MCF 10A (cell line): Measurements from ENCODE around the gene PAX3. TPM values are rescaled to one million over a fixed set of nuclear protein-coding genes. Genes with fewer than 3 reads are reported as not detected.
"Not testable (repeated sequence)": the region's sequence is repeated elsewhere in the genome, so short reads cannot be mapped to it uniquely, and the experiment has no call there.

Source experiments
- BruUV-seq: library from RNA; stranded (reverse); fragments of 400-500 nt; replicated peaks from 2 replicates; lab custom pipeline; 2021; lab: Mats Ljungman, UMichigan
- CTCF ChIA-PET: fragments of 300-600 bp; sonication (Branson Sonifier 250); formaldehyde crosslinking; extraction: SDS; loops from one replicate; lab custom pipeline; 2021; ENCODE audit warnings: antibody characterized with exemption, inconsistent platforms; lab: Yijun Ruan, JAX
- POLR2A ChIA-PET: fragments of 300-600, 350-650 bp; sonication (Branson Sonifier 250); formaldehyde crosslinking; extraction: SDS; loops from one replicate; lab custom pipeline; 2020; ENCODE audit warnings: antibody characterized with exemption, inconsistent platforms; lab: Yijun Ruan, JAX
- DNase-seq: peaks from one replicate; pipeline ENCODE4 v3.0.0-alpha.2; 2018; ENCODE audit not compliant: unreplicated experiment
- H3K27ac Mint-ChIP-seq: one replicate; pipeline ENCODE4 v1.8.0; 2022; ENCODE audit warnings: mild to moderate bottlenecking, low read depth, mixed read lengths; ENCODE audit not compliant: unreplicated experiment
- H3K27me3 Mint-ChIP-seq: one replicate; pipeline ENCODE4 v1.8.0; 2022; ENCODE audit warnings: mixed read lengths; ENCODE audit not compliant: insufficient read depth, unreplicated experiment
- H3K36me3 Mint-ChIP-seq: one replicate; pipeline ENCODE4 v1.8.0; 2022; ENCODE audit warnings: mild to moderate bottlenecking, moderate library complexity, mixed read lengths; ENCODE audit not compliant: insufficient read depth, unreplicated experiment
- H3K4me1 Mint-ChIP-seq: one replicate; pipeline ENCODE4 v1.8.0; 2022; ENCODE audit warnings: mixed read lengths; ENCODE audit not compliant: insufficient read depth, unreplicated experiment
- H3K4me3 Mint-ChIP-seq: one replicate; pipeline ENCODE4 v1.8.0; 2022; ENCODE audit warnings: mild to moderate bottlenecking, moderate library complexity, mixed read lengths; ENCODE audit not compliant: unreplicated experiment
- H3K9me3 Mint-ChIP-seq: one replicate; pipeline ENCODE4 v1.8.0; 2022; ENCODE audit warnings: mixed read lengths; ENCODE audit not compliant: unreplicated experiment
- CTCF ChIP-seq: fragments of 200-600 bp; IDR thresholded peaks from one replicate; pipeline ENCODE4 v1.8.0; 2022; ENCODE audit warnings: antibody characterized with exemption, mild to moderate bottlenecking; ENCODE audit not compliant: unreplicated experiment
- intact Hi-C: fragments of 100-400 bp; cut with micrococcal nuclease; formaldehyde crosslinking; loops from 2 replicates; pipeline ENCODE4 v1.14.1; 2022
- total RNA-seq: library from RNA; stranded (reverse); gene quantifications from 2 replicates; pipeline ENCODE4 v1.2.3, GENCODE V29; 2022

PAX3 gene
- total RNA-seq, 1 experiment from 2014 or later, result not detected

GRCh38 chr2:222160944-222161343 is 137.9 kb downstream of the PAX3 start:
- POLR2A ChIA-PET, result no interaction called here
- Mint-ChIP-seq H3K27me3 (peaks cover 79% of the 10 kb centered on the region), H3K9me3 (no peaks in the 10 kb centered on the region), H3K4me1 (no peaks in the 10 kb centered on the region), H3K27ac (no peak overlapping the region), H3K4me3 (no peak overlapping the region), H3K36me3 (no peaks in the 10 kb centered on the region)
- no peak for TF ChIP-seq CTCF
- no TSS peak for BruUV-seq
- CTCF ChIA-PET, result no interaction called here
- intact Hi-C loops, result no loop called here
- DNase-seq, result no peak

- ChIA-PET POLR2A (no interaction called here), CTCF (no interaction called here)
- no TSS peak for BruUV-seq
- H3K36me3 Mint-ChIP-seq, result no peaks in the 10 kb centered on the region
- no peaks in the 10 kb centered on the region for H3K4me1 Mint-ChIP-seq
- intact Hi-C loops, result no loop called here
- no peak overlapping the region for H3K4me3 Mint-ChIP-seq
- H3K27ac Mint-ChIP-seq, result no peak overlapping the region
- no peaks in the 10 kb centered on the region for H3K9me3 Mint-ChIP-seq
- no peak for DNase-seq
- peaks cover 70% of the 10 kb centered on the region for H3K27me3 Mint-ChIP-seq
- TF ChIP-seq CTCF, result no peak
Observed at GRCh38 chr2:222160125-222160524, 138.7 kb downstream of the PAX3 start.

GRCh38 chr2:222159221-222159620 is 139.6 kb downstream of the PAX3 start:
- BruUV-seq, result no TSS peak
- H3K27ac Mint-ChIP-seq, result no peak overlapping the region
- H3K4me3 Mint-ChIP-seq, result no peak overlapping the region
- peaks cover 61% of the 10 kb centered on the region for H3K27me3 Mint-ChIP-seq
- POLR2A ChIA-PET, result interaction anchor here (0.7 kb wide), 1 partner anchor 660 kb away, joined by 3 read pairs; no protein-coding TSS in a partner anchor
- CTCF ChIA-PET, result no interaction called here
- H3K9me3 Mint-ChIP-seq, result no peaks in the 10 kb centered on the region
- no peaks in the 10 kb centered on the region for H3K4me1 Mint-ChIP-seq
- no peaks in the 10 kb centered on the region for H3K36me3 Mint-ChIP-seq
- intact Hi-C loops, result no loop called here
- no peak for DNase-seq
- no peak for TF ChIP-seq CTCF

GRCh38 chr2:222155003-222155664 is 143.7 kb downstream of the PAX3 start:
- peaks cover 20% of the 10 kb centered on the region for H3K27me3 Mint-ChIP-seq
- H3K36me3 Mint-ChIP-seq, POLR2A ChIA-PET, H3K4me3 Mint-ChIP-seq, intact Hi-C loops, H3K9me3 Mint-ChIP-seq, BruUV-seq, H3K27ac Mint-ChIP-seq, H3K4me1 Mint-ChIP-seq, DNase-seq: not testable (repeated sequence)
- CTCF ChIA-PET, result interaction anchor here (0.7 kb wide), 1 partner anchor 1333 kb away, joined by 3 read pairs; no protein-coding TSS in a partner anchor

Other genes starting within 250 kb of the PAX3 start
- gene SGPP2, start 125.5 kb upstream of the PAX3 start, total RNA-seq, result 33.3 and 47.4 TPM in 2 replicates